Measurements from ENCODE around the gene NF1.

GRCh38 chr17:31224366-31224765, 129.6 kb downstream of the NF1 start:
- TF ChIP-seq CTCF (conservative IDR thresholded peaks at IDR 0.05; ENCODE audit: low read depth, low read length): no peak
- no peak for TF ChIP-seq EZH2 (IDR thresholded peaks at IDR 0.05; ENCODE audit: low read length, unreplicated experiment)

Data from PC-3 (cell line).